IPS-18a (cell line): ENCODE measurements around the gene GLI3.

Experiments
- H3K27ac ChIP-seq: one replicate; pipeline ENCODE4 v1.5.1; 2013; ENCODE audit warnings: low read length
- H3K27me3 ChIP-seq: one replicate; pipeline ENCODE4 v1.6.1; 2013; ENCODE audit warnings: mild to moderate bottlenecking, low read length; ENCODE audit not compliant: control insufficient read depth, insufficient read depth
- H3K36me3 ChIP-seq: one replicate; pipeline ENCODE4 v1.6.1; 2013; ENCODE audit warnings: low read depth, low read length; ENCODE audit not compliant: control insufficient read depth
- H3K4me1 ChIP-seq: one replicate; pipeline ENCODE4 v1.6.1; 2013; ENCODE audit warnings: low read depth, low read length; ENCODE audit not compliant: control insufficient read depth
- H3K4me3 ChIP-seq: one replicate; pipeline ENCODE4 v1.5.1; 2013; ENCODE audit warnings: low read length
- H3K9ac ChIP-seq: one replicate; pipeline ENCODE4 v1.6.1; 2013; ENCODE audit warnings: mild to moderate bottlenecking, low read length, moderate library complexity
- H3K9me3 ChIP-seq: one replicate; pipeline ENCODE4 v1.6.1; 2013; ENCODE audit warnings: low read depth, low read length; ENCODE audit not compliant: control insufficient read depth

The GLI3 gene

GRCh38 chr7:41998041-41998440, 239.0 kb downstream of the GLI3 start:
- Histone ChIP-seq H3K4me1 (no peaks in the 10 kb centered on the region), H3K9me3 (no peaks in the 10 kb centered on the region), H3K27me3 (no peaks in the 10 kb centered on the region), H3K4me3 (no peak overlapping the region), H3K36me3 (peaks cover 4% of the 10 kb centered on the region), H3K9ac (no peak overlapping the region), H3K27ac (no peak overlapping the region)

GRCh38 chr7:41997151-41997550, 239.9 kb downstream of the GLI3 start:
- no peak overlapping the region for H3K27ac ChIP-seq
- no peaks in the 10 kb centered on the region for H3K4me1 ChIP-seq
- H3K36me3 ChIP-seq, result peaks cover 4% of the 10 kb centered on the region
- H3K27me3 ChIP-seq, result no peaks in the 10 kb centered on the region
- H3K4me3 ChIP-seq, result no peak overlapping the region
- no peaks in the 10 kb centered on the region for H3K9me3 ChIP-seq
- H3K9ac ChIP-seq, result no peak overlapping the region

- Histone ChIP-seq H3K9ac (no peak overlapping the region), H3K4me1 (no peaks in the 10 kb centered on the region), H3K4me3 (no peak overlapping the region)
These were observed 240.5 kb downstream of the GLI3 start for GRCh38 chr7:41996381-41997035.

GRCh38 chr7:41995632-41996271, 241.3 kb downstream of the GLI3 start:
- Histone ChIP-seq H3K4me3 (no peak overlapping the region), H3K9ac (no peak overlapping the region), H3K27ac (no peak overlapping the region), H3K4me1 (no peaks in the 10 kb centered on the region), H3K9me3 (no peaks in the 10 kb centered on the region), H3K27me3 (no peaks in the 10 kb centered on the region), H3K36me3 (peaks cover 4% of the 10 kb centered on the region)

More at GRCh38 chr7:41996381-41997035, 240.5 kb downstream of the GLI3 start:
- H3K27ac ChIP-seq, result no peak overlapping the region
- H3K36me3 ChIP-seq, result peaks cover 4% of the 10 kb centered on the region
- no peaks in the 10 kb centered on the region for H3K27me3 ChIP-seq
- H3K9me3 ChIP-seq, result no peaks in the 10 kb centered on the region

GRCh38 chr7:41994746-41995110, 242.3 kb downstream of the GLI3 start:
- Histone ChIP-seq H3K4me1 (no peaks in the 10 kb centered on the region), H3K27ac (no peak overlapping the region), H3K36me3 (peaks cover 4% of the 10 kb centered on the region), H3K27me3 (no peaks in the 10 kb centered on the region), H3K9me3 (no peaks in the 10 kb centered on the region), H3K9ac (no peak overlapping the region), H3K4me3 (no peak overlapping the region)

GRCh38 chr7:41994036-41994745, 242.8 kb downstream of the GLI3 start:
- no peaks in the 10 kb centered on the region for H3K36me3 ChIP-seq
- no peak overlapping the region for H3K9ac ChIP-seq
- H3K4me3 ChIP-seq, result no peak overlapping the region
- H3K27ac ChIP-seq, result no peak overlapping the region
- H3K9me3 ChIP-seq, result no peaks in the 10 kb centered on the region
- no peaks in the 10 kb centered on the region for H3K27me3 ChIP-seq
- H3K4me1 ChIP-seq, result no peaks in the 10 kb centered on the region

- no peak overlapping the region for H3K27ac ChIP-seq
- H3K9ac ChIP-seq, result no peak overlapping the region
- H3K4me1 ChIP-seq, result no peaks in the 10 kb centered on the region
- H3K9me3 ChIP-seq, result no peaks in the 10 kb centered on the region
- no peaks in the 10 kb centered on the region for H3K36me3 ChIP-seq
- H3K4me3 ChIP-seq, result no peak overlapping the region
- H3K27me3 ChIP-seq, result no peaks in the 10 kb centered on the region
These were observed 243.8 kb downstream of the GLI3 start for GRCh38 chr7:41992881-41993867.

- no peak overlapping the region for H3K9ac ChIP-seq
- H3K27me3 ChIP-seq, result no peaks in the 10 kb centered on the region
- H3K27ac ChIP-seq, result no peak overlapping the region
- H3K36me3 ChIP-seq, result no peaks in the 10 kb centered on the region
- no peaks in the 10 kb centered on the region for H3K9me3 ChIP-seq
- no peak overlapping the region for H3K4me3 ChIP-seq
- H3K4me1 ChIP-seq, result no peaks in the 10 kb centered on the region
These were observed 252.1 kb downstream of the GLI3 start for GRCh38 chr7:41984888-41985287.

GRCh38 chr7:41981046-41982040, 255.7 kb downstream of the GLI3 start:
- Histone ChIP-seq H3K4me3 (no peak overlapping the region), H3K4me1 (peaks cover 8% of the 10 kb centered on the region), H3K27ac (no peak overlapping the region), H3K9me3 (no peaks in the 10 kb centered on the region), H3K27me3 (no peaks in the 10 kb centered on the region), H3K36me3 (no peaks in the 10 kb centered on the region), H3K9ac (no peak overlapping the region)

- Histone ChIP-seq H3K27me3 (no peaks in the 10 kb centered on the region), H3K36me3 (no peaks in the 10 kb centered on the region), H3K9ac (no peak overlapping the region), H3K9me3 (no peaks in the 10 kb centered on the region), H3K4me1 (peaks cover 8% of the 10 kb centered on the region), H3K4me3 (no peak overlapping the region), H3K27ac (no peak overlapping the region)
These were observed 257.1 kb downstream of the GLI3 start for GRCh38 chr7:41979834-41980307.
